Skeletal muscle tissue (tissue), 5 donors: ENCODE data around the gene IL31RA. TPM values are rescaled to one million over a fixed set of nuclear protein-coding genes. Genes with fewer than 3 reads are reported as not detected.

ENCODE experiments used
- H3K27ac ChIP-seq: one replicate; pipeline ENCODE4 v1.7.0; 2013; ENCODE audit warnings: mild to moderate bottlenecking, low read depth, low read length, inconsistent platforms
- H3K27me3 ChIP-seq, 3 donors: one replicate each; pipeline ENCODE4 v1.7.0; 2013; ENCODE audit warnings: low read length in 3 of 3; ENCODE audit not compliant: control insufficient read depth in 3 of 3, insufficient read depth in 3 of 3
- H3K36me3 ChIP-seq, 3 donors: one replicate each; pipeline ENCODE4 v1.7.0; 2013; ENCODE audit warnings: low read length in 3 of 3; ENCODE audit not compliant: control insufficient read depth in 3 of 3, insufficient read depth in 3 of 3
- H3K4me1 ChIP-seq, 3 donors: one replicate each; pipeline ENCODE4 v1.7.0; 2013; ENCODE audit warnings: low read length in 3 of 3, mild to moderate bottlenecking in 3 of 3; ENCODE audit not compliant: control insufficient read depth in 3 of 3, insufficient read depth in 3 of 3
- H3K4me3 ChIP-seq, 3 donors: one replicate each; pipeline ENCODE4 v1.7.0; 2013; ENCODE audit warnings: low read length in 3 of 3
- H3K9ac ChIP-seq, 3 donors: one replicate each; pipeline ENCODE4 v1.7.0; 2013; ENCODE audit warnings: low read length in 3 of 3, mild to moderate bottlenecking in 3 of 3, moderate library complexity in 2 of 3, low read depth in 1 of 3
- H3K9me3 ChIP-seq, 3 donors: one replicate each; pipeline ENCODE4 v1.7.0; 2013; ENCODE audit warnings: low read length in 3 of 3; ENCODE audit not compliant: control insufficient read depth in 3 of 3
- small RNA-seq: library from RNA; depleted of rRNA; stranded (forward); fragments of <200 nt; gene quantifications from one replicate; pipeline ENCODE3, GENCODE V24; 2014
- total RNA-seq: library from RNA; depleted of rRNA; stranded (reverse); fragments of >200 nt; gene quantifications from one replicate; pipeline ENCODE4 v1.2.3, GENCODE V29; 2014
- donor health status: Osteomylitis.

The IL31RA gene
- total RNA-seq, 1 donor from 2014 or later: 1.0 TPM

DNA sequence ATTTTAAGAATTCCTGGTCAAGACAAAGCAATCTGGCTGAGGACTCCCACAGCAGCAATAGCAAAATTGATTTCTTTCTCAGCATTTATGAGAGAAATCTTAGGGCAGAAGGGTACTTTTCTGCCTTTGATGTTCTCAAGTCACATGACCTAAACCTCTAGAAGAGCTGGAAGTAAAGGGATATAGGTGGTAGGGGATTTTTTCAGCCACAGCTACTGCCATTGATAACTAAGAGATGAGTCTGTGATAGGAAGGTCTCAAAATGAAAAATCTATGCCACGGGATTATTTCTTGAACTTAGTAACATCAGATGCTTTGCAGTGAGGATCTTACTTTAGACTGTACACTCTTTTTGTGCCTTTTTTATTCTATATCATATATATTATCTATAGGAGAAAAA, 108.1 kb downstream of the IL31RA start:
- peaks cover 20 to 65% (median 60%) of the 10 kb centered on the region in 3 donors for H3K36me3 ChIP-seq
- H3K27ac ChIP-seq: no peak overlapping the region
- no peaks in the 10 kb centered on the region for H3K4me1 ChIP-seq
- H3K9ac ChIP-seq: no peak overlapping the region
- no peaks in the 10 kb centered on the region for H3K9me3 ChIP-seq
- H3K4me3 ChIP-seq: no peak overlapping the region
- no peaks in the 10 kb centered on the region for H3K27me3 ChIP-seq

DNA sequence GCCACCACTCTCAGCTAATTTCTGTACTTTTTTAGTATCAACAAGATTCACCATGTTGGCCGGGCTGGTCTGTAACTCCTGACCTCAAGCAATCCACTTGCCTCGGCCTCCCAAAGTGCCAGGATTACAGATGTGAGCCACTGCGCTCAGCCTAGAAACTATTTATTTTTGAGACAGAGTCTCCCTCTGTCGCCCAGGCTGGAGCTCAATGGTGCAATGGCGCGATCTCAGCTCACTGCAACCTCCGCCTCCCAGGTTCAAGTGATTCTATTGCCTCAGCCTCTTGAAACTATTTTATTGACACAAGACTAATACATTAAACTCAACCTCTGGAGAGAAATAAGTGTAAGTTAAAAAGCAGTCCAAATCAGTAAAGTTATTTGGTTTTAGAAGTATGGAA, 109.6 kb downstream of the IL31RA start:
- H3K27me3 ChIP-seq: no peaks in the 10 kb centered on the region
- H3K36me3 ChIP-seq: peaks cover 12 to 53% (median 44%) of the 10 kb centered on the region in 3 donors
- no peaks in the 10 kb centered on the region for H3K4me1 ChIP-seq
- H3K9ac ChIP-seq: no peak overlapping the region
- no peak overlapping the region for H3K4me3 ChIP-seq
- no peaks in the 10 kb centered on the region for H3K9me3 ChIP-seq
- H3K27ac ChIP-seq: no peak overlapping the region

DNA sequence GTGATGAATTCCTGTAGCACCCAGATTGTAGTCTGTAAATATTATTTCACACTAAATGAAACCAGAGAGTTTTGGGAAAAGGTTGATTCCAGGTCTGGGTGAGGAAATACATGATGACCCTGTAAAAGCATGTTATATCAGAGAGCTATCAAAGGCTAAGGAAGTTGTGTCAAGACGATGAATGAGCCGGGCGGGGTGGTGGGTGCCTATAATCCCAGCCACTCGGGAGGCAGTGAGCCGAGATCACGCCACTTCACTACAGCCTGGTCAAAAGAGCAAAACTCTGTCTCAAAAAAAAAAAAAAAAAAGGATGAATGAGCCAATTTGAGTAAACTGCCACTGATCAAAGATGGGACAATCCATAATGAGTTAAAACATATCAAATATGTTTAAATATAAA, 114.4 kb downstream of the IL31RA start:
- Histone ChIP-seq H3K27ac (no peak overlapping the region), H3K36me3 (peaks cover 10 to 36% (median 26%) of the 10 kb centered on the region in 3 donors), H3K4me3 (no peak overlapping the region), H3K9ac (no peak overlapping the region), H3K4me1 (no peaks in the 10 kb centered on the region), H3K9me3 (no peaks in the 10 kb centered on the region), H3K27me3 (no peaks in the 10 kb centered on the region)

DNA sequence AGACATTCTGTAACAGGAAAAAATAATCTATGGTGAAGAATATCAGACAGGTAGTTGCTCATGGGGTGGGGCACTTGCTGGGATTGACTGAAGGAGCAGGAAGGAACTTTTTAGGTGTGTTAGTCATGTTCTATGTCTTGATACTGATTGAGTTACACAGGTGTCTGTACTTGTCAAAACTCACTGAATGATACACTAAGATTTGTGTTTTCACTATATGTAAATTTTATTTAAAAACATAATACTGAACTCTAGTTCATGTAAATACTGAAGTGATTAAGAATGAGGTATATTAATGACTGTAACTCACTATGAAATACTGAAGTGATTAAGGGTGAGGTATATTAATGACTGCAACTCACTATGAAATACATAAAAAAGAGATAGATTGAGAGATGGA, 115.1 kb downstream of the IL31RA start:
- H3K27me3 ChIP-seq: no peaks in the 10 kb centered on the region
- H3K9me3 ChIP-seq: no peaks in the 10 kb centered on the region
- no peak overlapping the region for H3K9ac ChIP-seq
- H3K36me3 ChIP-seq: peaks cover 7 to 29% (median 19%) of the 10 kb centered on the region in 3 donors
- H3K27ac ChIP-seq: no peak overlapping the region
- no peaks in the 10 kb centered on the region for H3K4me1 ChIP-seq
- no peak overlapping the region for H3K4me3 ChIP-seq

DNA sequence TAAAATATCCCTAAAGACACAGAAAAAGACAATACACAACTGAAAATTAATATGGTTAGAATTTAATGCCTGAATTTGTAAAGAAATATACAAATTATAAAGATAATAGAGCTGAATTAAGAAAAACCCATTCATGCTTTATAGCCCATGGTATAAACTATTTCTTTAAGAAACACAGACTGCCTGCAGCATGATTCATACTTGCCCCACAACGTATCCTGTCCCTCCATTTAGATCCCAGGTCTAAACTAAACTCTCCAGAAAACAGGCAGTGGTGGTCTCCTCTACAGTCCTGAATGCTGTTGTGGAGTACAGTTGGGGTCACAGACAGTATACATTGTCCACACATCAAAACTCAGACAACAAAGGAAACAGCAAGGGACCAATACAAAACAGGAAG, 118.8 kb downstream of the IL31RA start:
- no peak overlapping the region for H3K27ac ChIP-seq
- H3K9ac ChIP-seq: no peak overlapping the region
- H3K4me1 ChIP-seq: no peaks in the 10 kb centered on the region
- H3K27me3 ChIP-seq: no peaks in the 10 kb centered on the region
- no peak overlapping the region for H3K4me3 ChIP-seq
- no peaks in the 10 kb centered on the region for H3K9me3 ChIP-seq
- H3K36me3 ChIP-seq: peaks cover 9 to 27% (median 12%) of the 10 kb centered on the region in 3 donors

Small RNA genes lying within 50 kb of the gene (small RNA-seq; reads per million reads assigned to genes)
- not detected for gene AC016596.1

Other genes with a start within 250 kb of the IL31RA start
- 52.7 TPM for gene SLC38A9, start 139.0 kb upstream of the IL31RA start, total RNA-seq
- gene DDX4, start 113.3 kb upstream of the IL31RA start, total RNA-seq: not detected
- gene IL6ST, start 143.6 kb downstream of the IL31RA start, total RNA-seq: 76.2 TPM